Occipital lobe (tissue), 2 donors: Measurements from ENCODE around the gene IDUA. TPM values are rescaled to one million over a fixed set of nuclear protein-coding genes. Genes with fewer than 3 reads are reported as not detected.
"Not testable (repeated sequence)": the region's sequence is repeated elsewhere in the genome, so short reads cannot be mapped to it uniquely, and the experiment has no call there.

Experiments used
- DNase-seq: peaks from one replicate; lab custom pipeline; 2025; lab: John Stamatoyannopoulos, UW
- total RNA-seq: library from RNA; depleted of rRNA; stranded (reverse); fragments of >200 nt; gene quantifications from one replicate; pipeline ENCODE4 v1.2.3, GENCODE V29; 2014

Gene IDUA
- total RNA-seq, 1 donor from 2014 or later, result 6.9 TPM

DNA sequence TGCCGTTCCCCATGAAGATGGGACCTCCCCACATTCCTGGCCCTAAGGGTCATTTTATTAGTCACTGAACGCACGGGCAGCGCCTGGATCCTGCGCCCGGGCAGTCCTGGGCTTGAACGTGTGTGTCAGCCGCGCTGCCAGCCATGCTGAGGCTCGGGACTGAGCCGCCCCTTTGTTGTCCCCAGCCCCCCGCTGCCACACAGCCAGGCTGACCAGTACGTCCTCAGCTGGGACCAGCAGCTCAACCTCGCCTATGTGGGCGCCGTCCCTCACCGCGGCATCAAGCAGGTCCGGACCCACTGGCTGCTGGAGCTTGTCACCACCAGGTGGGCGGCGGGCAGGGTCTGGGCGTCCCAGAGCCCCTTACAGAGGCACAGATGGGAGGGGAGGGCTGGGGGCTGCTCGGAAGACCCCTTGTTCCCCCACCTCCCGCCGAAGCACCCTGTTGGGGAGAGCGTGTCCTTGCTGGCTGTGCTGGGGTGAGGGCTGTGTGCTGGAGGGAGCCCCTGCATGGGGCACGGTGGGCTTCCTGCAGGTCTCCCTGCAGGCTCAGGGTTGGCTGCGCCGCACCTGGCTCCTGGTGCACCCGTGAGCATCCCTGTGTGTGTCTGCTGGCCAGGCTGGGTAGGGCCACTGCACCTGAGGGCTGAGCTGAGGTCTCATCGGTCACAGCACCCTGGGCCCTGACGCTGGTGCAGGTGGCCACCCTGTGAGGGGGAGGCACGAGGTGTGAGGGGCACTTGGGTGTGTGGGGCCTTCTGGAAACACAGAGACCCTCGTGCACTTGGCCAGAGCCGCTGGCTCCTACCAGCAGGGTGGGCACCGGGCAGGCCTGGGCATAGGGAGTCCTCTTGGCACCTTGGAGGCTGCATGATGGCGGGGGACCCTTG is 1.0 kb downstream of the IDUA start:
- DNase-seq, result no peak

GRCh38 chr4:988726-989721 is 2.2 kb downstream of the IDUA start:
- DNase-seq, result no peak

- no peak for DNase-seq
Observed at GRCh38 chr4:989722-990471, 3.1 kb downstream of the IDUA start.

- DNase-seq, result no peak
Observed at GRCh38 chr4:990746-991367, 4.0 kb downstream of the IDUA start.

GRCh38 chr4:991451-992296 is 4.8 kb downstream of the IDUA start:
- DNase-seq, result no peak

DNA sequence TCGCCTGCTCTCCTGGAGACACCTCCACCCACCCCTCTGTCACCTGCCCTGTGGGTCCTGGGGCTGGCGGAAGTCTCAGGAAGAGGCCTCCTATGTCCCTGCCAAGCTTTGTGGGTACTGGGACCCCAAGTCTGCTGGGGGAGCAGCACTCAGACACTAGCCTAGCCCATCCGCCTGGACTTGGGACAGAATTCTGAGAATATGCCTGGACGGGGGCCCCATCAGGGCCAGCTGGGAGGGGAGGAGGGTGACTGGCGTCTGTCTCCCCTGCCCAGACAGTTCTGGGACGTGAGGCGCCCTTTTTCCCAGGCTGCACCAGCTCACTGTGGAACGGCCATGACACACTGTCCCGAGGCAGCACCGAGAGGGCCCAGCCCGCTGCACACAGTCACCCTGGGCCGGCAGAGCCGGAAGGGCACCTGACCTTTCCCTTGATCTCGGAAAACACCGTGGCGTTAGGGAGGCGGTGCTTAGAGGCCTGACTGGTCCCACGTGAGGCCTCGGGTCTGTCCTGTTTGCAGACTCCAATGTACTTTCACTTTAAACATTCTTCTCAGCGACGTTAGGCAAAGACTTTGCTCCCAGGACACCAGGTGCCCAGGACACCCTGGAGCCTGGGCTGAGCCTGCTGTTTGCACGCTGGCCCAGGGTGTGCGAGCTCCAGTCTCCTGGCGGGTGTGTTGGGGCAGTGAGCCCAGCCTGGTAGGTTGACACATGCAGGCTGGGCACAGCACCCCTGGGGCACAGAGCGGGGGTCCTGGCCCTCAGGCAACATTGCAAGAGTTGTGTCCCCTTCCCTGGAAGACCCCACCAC is 5.7 kb downstream of the IDUA start:
- no peak for DNase-seq

- no peak for DNase-seq
Observed at GRCh38 chr4:993111-994029, 6.5 kb downstream of the IDUA start, which contains the start of gene SLC26A1. Gene SLC26A1 (minus strand): TSS chr4:993404. CDS start chr4:991703, 1,701 bp downstream.

DNA sequence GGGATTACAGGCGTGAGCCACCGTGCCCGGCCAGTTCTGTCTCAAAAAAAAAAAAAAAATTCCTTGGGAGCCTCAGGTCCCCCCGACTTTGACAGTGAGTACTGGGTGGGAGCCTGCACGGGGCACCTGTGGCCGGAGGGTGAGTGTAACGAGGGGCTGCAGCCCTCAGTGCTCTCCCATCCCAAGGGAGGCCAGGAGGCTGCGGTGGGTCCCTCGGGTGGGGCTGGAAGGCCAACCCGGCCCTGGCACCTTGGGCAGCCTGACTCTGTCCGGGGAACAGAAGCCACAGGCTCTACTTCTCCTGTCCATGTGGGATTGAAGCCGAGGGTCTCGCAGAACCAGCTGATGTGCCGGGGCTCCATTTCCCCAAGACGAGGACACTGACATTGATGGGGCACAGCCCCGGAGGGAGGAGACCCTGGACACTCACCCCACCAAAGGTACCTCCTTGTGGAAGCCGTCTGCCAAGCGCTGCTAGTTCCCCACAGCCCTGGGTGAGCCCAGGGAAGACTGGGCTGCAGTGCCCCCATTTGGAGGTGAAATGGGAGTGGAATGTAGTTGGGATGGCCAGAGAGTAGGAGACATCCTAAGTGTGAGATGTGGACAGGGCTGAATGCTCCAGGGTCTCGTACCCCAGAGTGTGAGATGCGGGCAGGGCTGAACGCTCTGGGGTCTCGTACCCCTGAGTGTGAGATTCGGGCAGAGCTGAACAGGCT is 8.6 kb downstream of the IDUA start:
- no peak for DNase-seq

DNA sequence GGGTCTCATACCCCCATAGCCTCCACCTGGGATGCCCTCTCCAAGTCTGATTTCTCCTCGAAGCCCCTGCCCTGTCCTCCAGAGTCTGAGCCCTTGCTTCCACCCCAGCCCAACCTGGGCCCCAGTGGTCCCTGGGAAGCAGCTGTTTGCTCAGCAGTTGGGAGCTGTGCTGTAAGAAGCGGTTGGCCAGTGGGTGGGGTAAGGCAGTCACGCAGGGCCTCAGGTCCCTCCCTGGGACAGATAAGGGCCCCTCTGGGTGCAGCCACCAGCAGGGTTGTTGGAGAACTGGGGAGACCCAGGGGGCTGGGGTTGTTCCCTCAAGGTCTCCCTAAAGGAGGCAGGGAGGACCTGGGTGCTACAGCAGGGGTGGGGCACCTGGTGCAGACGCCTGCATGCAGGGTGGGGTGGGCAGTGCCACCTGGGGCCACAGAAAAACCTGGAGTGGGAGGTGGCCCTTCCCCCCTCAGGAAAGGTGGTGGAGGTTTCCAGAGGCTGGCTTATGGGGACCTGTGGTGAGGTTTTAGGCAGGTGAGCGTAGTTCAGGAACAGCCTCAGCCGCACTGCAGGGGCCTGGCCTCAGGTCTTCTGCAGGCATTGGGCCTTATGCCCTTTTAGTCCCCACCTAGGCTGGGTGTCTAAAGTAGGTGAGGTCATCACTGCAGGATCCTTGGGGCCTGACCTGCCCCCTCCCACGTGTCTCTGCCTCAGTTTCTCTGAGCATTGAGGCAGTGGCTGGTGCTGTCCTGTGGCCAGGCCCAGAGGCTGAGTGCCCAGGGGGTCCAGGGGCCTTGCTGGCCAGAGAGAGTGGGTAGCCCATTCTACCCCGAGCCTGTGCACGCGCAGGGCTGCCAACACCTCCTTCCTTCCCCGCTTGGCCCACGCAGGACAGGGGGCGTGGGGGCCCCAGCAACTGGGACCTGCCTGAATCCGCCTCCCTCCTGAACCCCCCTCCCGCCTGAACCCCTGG is 9.5 kb downstream of the IDUA start:
- no peak for DNase-seq

DNA sequence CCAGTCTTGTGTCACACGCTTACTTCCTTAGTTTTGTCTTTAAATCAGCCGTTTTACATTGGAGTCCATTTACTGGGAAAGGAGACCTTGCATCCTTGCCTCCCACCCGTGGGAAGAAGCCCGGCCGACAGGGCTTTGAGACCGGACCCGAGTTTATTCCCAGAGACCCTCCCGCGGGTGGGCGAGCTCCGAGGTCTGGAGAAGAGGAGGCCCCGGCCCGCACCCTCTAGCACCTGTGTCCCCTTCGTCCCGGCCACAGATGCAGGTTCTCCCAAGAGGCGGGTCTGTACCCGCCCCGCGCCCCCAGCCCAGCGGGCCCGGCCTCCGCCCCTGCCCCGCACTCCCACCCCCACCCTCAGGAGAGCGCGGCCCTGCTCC is 10.1 kb downstream of the IDUA start:
- no peak for DNase-seq

DNA sequence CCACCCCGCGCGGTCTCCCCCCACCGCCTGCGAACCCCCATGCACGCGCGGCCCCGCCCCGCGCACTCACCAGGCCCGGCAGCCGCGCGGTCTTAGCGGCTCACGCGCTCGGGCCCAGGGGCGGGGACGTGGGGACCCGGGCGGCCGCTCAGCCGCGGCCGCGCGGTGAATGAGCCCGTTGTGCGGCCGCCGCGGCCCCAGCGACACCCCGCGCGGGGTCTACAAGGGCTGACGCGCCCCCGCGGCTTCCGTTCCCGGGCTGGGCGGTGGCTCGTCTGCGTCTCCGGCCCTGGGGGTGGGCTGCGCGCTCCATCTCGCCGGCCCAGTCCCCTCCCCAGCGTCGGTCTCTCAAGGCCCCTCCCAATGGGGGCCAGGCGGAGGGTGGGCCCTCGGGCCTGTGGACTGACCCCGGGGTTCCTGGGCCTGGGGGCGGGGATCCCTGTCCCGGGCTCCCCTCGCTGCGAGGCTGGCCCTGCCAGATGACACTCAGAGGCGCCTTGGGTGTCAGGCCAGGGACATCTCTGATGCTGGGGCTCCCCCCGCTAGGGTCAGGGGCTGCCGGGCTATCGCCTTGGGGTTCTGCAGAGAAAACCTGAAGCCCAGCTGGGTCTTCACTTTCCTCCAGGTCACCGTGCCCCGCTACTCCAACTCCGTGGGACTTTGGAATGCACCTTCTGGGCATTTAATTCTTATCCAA is 10.7 kb downstream of the IDUA start:
- DNase-seq, result no peak

- no peak for DNase-seq
Observed at GRCh38 chr4:998096-998691, 11.3 kb downstream of the IDUA start.

GRCh38 chr4:999240-999863 is 12.5 kb downstream of the IDUA start:
- DNase-seq, result not testable (repeated sequence)

DNA sequence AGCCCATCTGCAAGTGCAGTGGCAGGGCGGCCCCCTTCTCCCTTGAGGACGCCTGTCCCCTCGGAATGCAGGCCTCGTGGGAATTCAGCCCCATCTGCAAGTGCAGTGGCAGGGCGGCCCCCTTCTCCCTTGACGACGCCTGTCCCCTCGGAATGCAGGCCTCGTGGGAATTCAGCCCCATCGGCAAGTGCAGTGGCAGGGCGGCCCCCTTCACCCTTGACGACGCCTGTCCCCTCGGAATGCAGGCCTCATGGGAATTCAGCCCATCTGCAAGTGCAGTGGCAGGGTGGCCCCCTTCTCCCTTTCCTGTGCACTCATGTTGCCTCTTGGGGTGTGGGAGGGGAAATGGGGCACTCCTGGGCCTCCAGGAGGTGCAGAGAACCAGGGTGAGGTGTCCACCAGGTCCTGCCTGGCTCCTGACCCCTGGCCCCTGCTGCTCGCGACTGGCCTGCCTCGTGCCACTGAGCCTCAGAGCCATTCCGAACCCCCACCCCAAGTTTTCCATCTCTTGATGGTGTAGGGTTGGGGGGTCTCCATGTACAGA is 13.1 kb downstream of the IDUA start:
- no peak for DNase-seq
